ENCODE results near the gene UBE2E1.

UBE2E1 gene

DNA sequence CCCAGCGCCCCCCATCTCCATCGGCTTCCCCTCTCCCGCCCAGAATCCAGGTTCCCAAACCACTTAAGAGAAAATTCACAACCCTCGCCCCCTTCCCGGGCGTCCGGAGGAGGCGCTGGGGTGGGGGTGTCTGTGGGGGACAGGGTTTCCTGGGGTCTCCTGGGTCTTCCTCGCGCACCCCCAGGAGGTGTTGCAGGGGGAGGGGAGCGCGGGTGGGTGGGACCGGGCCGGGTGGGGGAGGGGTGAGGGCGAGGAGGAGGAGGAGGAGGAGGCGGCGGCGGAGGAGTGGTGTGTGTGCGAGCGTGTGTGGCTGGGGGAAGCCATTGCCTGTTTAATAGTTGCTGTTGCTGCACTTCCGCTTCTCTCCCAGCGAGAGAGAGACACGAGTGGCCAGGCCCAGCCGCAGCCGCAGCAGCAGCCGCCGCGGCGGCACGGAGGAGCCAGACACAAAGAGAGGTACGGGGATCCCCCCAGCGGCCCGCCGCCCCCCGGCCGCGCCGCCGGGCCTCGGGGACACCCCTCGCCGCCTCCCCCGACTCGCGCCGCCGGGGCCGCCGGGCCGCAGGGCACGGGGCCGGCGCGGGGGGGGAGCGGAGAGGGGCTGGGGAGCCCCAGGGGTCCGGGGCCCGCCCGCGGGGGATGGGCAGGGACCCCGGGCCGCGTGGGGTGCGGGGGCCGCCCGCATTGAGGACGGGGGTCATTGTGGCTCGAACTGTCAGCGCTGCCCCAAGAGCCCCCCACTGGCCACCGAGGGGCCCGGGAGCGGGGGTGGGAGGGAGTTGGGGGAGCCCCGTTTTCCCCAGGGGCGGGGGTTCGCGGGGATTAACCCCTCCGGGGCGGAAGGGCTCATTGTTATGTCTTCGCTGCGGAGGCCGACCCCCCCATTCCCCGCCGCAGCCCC lies at the start of gene UBE2E1:
Gene UBE2E1 (plus strand): TSS at position 323 of the 901 bp plus-strand sequence. CDS start 1,315 bp downstream, outside the sequence.
- H3K9ac ChIP-seq (ENCODE audit: low read length): peak within 1 kb of the TSS; percentile 84
- peak within 1 kb of the TSS; percentile 82 for H3K4me3 ChIP-seq (ENCODE audit: low read length)
- H3K4me1 ChIP-seq (ENCODE audit: control insufficient read depth, insufficient read depth, low read length): peaks cover 12% of the 10 kb centered on the region
- H3K36me3 ChIP-seq (ENCODE audit: control insufficient read depth, insufficient read depth, low read length): no peaks in the 10 kb centered on the region
- H3K27me3 ChIP-seq (ENCODE audit: control insufficient read depth, insufficient read depth, low read length): no peaks in the 10 kb centered on the region
- no peaks in the 10 kb centered on the region for H3K9me3 ChIP-seq (ENCODE audit: control insufficient read depth, low read length)

- Histone ChIP-seq H3K9me3 (ENCODE audit: control insufficient read depth, low read length) (no peaks in the 10 kb centered on the region), H3K27me3 (ENCODE audit: control insufficient read depth, insufficient read depth, low read length) (peaks cover 4% of the 10 kb centered on the region), H3K36me3 (ENCODE audit: control insufficient read depth, insufficient read depth, low read length) (no peaks in the 10 kb centered on the region), H3K9ac (ENCODE audit: low read length) (no peak overlapping the region), H3K4me3 (ENCODE audit: low read length) (no peak overlapping the region), H3K4me1 (ENCODE audit: control insufficient read depth, insufficient read depth, low read length) (no peaks in the 10 kb centered on the region)
These were observed 49.4 kb upstream of the UBE2E1 start for GRCh38 chr3:23756206-23756840.

DNA sequence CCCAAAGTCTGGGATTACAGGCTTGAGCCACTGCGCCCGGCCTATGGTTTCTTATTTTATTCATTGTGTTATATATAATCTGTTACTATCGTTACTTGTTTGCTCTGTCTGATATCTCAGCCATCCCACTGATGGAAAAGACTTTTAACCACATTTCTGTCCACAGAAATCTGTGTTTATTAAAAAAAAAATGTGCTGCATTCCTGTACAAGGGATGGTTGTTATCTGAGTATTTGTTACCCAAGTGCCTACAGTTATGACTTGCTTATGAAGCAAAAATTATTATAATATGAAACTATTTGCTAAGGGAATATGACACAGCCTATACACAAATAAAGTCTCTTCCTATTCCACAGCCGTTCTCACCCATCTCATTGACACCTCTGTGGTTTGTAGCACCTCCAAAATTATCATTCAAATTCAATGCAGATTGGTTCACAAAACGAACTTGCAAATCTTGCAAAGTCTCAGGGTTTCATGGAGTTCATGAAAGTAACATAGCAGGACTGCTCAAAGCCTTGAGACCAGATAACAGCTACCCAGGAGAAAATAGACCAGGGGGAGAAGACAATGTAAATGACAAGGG lies 47.4 kb upstream of the UBE2E1 start:
- Histone ChIP-seq H3K4me3 (ENCODE audit: low read length) (no peak overlapping the region), H3K27me3 (ENCODE audit: control insufficient read depth, insufficient read depth, low read length) (peaks cover 3% of the 10 kb centered on the region), H3K36me3 (ENCODE audit: control insufficient read depth, insufficient read depth, low read length) (no peaks in the 10 kb centered on the region), H3K9me3 (ENCODE audit: control insufficient read depth, low read length) (no peaks in the 10 kb centered on the region), H3K4me1 (ENCODE audit: control insufficient read depth, insufficient read depth, low read length) (no peaks in the 10 kb centered on the region), H3K9ac (ENCODE audit: low read length) (no peak overlapping the region)

DNA sequence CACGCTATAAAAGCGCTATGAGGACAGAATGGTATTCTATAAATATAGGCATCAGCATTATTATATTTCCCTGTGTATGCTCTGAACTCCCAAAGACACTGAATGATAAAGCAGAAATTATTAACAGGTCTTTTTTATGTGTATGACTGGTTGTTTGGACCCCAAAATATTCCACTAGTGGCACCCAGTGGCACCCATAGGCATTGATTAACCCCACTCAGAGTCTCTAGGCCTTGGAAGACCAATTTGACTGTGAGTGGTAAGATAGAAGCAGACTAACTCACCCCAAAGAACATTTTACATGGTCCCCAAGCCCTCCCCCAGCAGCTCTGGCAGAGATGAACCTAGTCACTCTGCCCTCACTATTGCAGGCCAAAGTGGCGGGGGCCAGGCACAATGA lies 45.4 kb upstream of the UBE2E1 start:
- Histone ChIP-seq H3K9ac (ENCODE audit: low read length) (no peak overlapping the region), H3K27me3 (ENCODE audit: control insufficient read depth, insufficient read depth, low read length) (no peaks in the 10 kb centered on the region), H3K4me3 (ENCODE audit: low read length) (no peak overlapping the region), H3K36me3 (ENCODE audit: control insufficient read depth, insufficient read depth, low read length) (no peaks in the 10 kb centered on the region), H3K9me3 (ENCODE audit: control insufficient read depth, low read length) (no peaks in the 10 kb centered on the region), H3K4me1 (ENCODE audit: control insufficient read depth, insufficient read depth, low read length) (no peaks in the 10 kb centered on the region)

GRCh38 chr3:23760871-23761373 lies 44.8 kb upstream of the UBE2E1 start:
- Histone ChIP-seq H3K27me3 (ENCODE audit: control insufficient read depth, insufficient read depth, low read length) (no peaks in the 10 kb centered on the region), H3K4me3 (ENCODE audit: low read length) (no peak overlapping the region), H3K36me3 (ENCODE audit: control insufficient read depth, insufficient read depth, low read length) (no peaks in the 10 kb centered on the region), H3K9me3 (ENCODE audit: control insufficient read depth, low read length) (no peaks in the 10 kb centered on the region), H3K4me1 (ENCODE audit: control insufficient read depth, insufficient read depth, low read length) (no peaks in the 10 kb centered on the region), H3K9ac (ENCODE audit: low read length) (no peak overlapping the region)

DNA sequence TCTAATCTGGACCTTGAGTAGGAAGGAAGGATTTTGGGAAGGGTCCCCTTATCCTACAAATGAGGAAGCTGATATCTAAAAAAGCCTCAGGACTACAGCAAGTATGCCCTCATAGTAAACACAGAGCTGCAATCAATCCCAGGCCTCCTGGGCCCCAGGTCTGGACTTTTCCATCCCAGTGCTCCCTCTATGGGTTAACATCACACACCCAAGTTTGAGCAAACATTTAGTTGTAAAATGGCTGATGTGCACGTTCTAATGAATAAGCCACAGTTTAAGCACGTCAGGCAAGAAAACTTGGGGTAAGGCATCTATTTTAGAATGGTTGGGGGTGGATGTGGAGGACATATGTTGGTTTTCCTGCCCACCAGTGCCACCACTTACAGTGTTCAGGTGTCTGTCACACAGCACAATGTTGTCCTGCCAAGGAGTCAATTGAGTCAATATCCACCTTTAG lies 44.3 kb upstream of the UBE2E1 start:
- Histone ChIP-seq H3K27me3 (ENCODE audit: control insufficient read depth, insufficient read depth, low read length) (no peaks in the 10 kb centered on the region), H3K4me3 (ENCODE audit: low read length) (no peak overlapping the region), H3K9ac (ENCODE audit: low read length) (no peak overlapping the region), H3K9me3 (ENCODE audit: control insufficient read depth, low read length) (no peaks in the 10 kb centered on the region), H3K36me3 (ENCODE audit: control insufficient read depth, insufficient read depth, low read length) (no peaks in the 10 kb centered on the region), H3K4me1 (ENCODE audit: control insufficient read depth, insufficient read depth, low read length) (no peaks in the 10 kb centered on the region)

- H3K4me1 ChIP-seq (ENCODE audit: control insufficient read depth, insufficient read depth, low read length): no peaks in the 10 kb centered on the region
- H3K36me3 ChIP-seq (ENCODE audit: control insufficient read depth, insufficient read depth, low read length): no peaks in the 10 kb centered on the region
- no peaks in the 10 kb centered on the region for H3K27me3 ChIP-seq (ENCODE audit: control insufficient read depth, insufficient read depth, low read length)
- no peak overlapping the region for H3K4me3 ChIP-seq (ENCODE audit: low read length)
- no peak overlapping the region for H3K9ac ChIP-seq (ENCODE audit: low read length)
- no peaks in the 10 kb centered on the region for H3K9me3 ChIP-seq (ENCODE audit: control insufficient read depth, low read length)
These were observed 43.5 kb upstream of the UBE2E1 start for GRCh38 chr3:23762214-23762613.

DNA sequence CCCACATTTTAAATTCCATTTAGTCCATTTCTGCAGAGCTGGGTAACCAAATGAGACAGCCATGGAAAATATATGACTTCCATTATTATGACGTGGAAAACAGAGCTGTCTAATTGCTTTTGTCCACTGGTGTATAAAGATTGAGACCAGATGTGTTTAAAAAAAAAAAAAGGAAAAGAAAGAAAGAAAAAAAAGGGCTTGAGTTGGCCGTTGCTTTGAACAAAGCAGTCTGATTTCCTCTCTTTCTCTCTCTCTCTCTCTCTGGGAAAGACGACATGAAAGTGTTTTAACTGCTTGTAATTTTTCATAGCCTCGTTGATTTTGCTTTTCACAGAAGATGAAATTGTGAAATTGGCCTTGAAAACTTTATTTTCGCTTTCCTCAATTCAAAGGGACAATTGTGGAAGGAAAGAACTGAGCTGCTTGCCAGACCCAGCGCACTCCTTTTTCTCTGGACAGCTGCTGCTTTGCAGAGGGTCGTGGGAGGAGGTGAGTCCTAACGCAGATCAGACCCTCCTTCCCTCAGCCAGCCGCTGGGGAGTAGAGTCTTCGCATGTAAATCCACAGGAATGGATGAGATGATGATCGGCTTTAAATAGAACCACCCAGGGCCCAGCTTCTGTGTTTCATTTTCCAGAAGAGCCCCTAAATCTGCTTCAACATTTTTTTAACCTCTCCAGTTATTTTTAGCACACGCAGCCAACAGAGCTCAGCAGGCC lies 42.8 kb upstream of the UBE2E1 start:
- H3K9ac ChIP-seq (ENCODE audit: low read length): no peak overlapping the region
- no peak overlapping the region for H3K4me3 ChIP-seq (ENCODE audit: low read length)
- H3K9me3 ChIP-seq (ENCODE audit: control insufficient read depth, low read length): no peaks in the 10 kb centered on the region

GRCh38 chr3:23764407-23764806 lies 41.3 kb upstream of the UBE2E1 start:
- Histone ChIP-seq H3K36me3 (ENCODE audit: control insufficient read depth, insufficient read depth, low read length) (no peaks in the 10 kb centered on the region), H3K4me1 (ENCODE audit: control insufficient read depth, insufficient read depth, low read length) (no peaks in the 10 kb centered on the region), H3K9ac (ENCODE audit: low read length) (no peak overlapping the region), H3K9me3 (ENCODE audit: control insufficient read depth, low read length) (no peaks in the 10 kb centered on the region), H3K4me3 (ENCODE audit: low read length) (no peak overlapping the region), H3K27me3 (ENCODE audit: control insufficient read depth, insufficient read depth, low read length) (no peaks in the 10 kb centered on the region)

More for the DNA sequence above, 42.8 kb upstream of the UBE2E1 start:
- no peaks in the 10 kb centered on the region for H3K4me1 ChIP-seq (ENCODE audit: control insufficient read depth, insufficient read depth, low read length)
- H3K27me3 ChIP-seq (ENCODE audit: control insufficient read depth, insufficient read depth, low read length): no peaks in the 10 kb centered on the region
- H3K36me3 ChIP-seq (ENCODE audit: control insufficient read depth, insufficient read depth, low read length): no peaks in the 10 kb centered on the region

- Histone ChIP-seq H3K27me3 (ENCODE audit: control insufficient read depth, insufficient read depth, low read length) (no peaks in the 10 kb centered on the region), H3K4me1 (ENCODE audit: control insufficient read depth, insufficient read depth, low read length) (no peaks in the 10 kb centered on the region), H3K9ac (ENCODE audit: low read length) (no peak overlapping the region), H3K9me3 (ENCODE audit: control insufficient read depth, low read length) (no peaks in the 10 kb centered on the region), H3K4me3 (ENCODE audit: low read length) (no peak overlapping the region), H3K36me3 (ENCODE audit: control insufficient read depth, insufficient read depth, low read length) (no peaks in the 10 kb centered on the region)
These were observed 38.2 kb upstream of the UBE2E1 start for GRCh38 chr3:23767546-23767945.

- no peaks in the 10 kb centered on the region for H3K36me3 ChIP-seq (ENCODE audit: control insufficient read depth, insufficient read depth, low read length)
- H3K4me3 ChIP-seq (ENCODE audit: low read length): no peak overlapping the region
- H3K9ac ChIP-seq (ENCODE audit: low read length): no peak overlapping the region
- no peaks in the 10 kb centered on the region for H3K4me1 ChIP-seq (ENCODE audit: control insufficient read depth, insufficient read depth, low read length)
- H3K27me3 ChIP-seq (ENCODE audit: control insufficient read depth, insufficient read depth, low read length): no peaks in the 10 kb centered on the region
- no peaks in the 10 kb centered on the region for H3K9me3 ChIP-seq (ENCODE audit: control insufficient read depth, low read length)
These were observed 30.4 kb upstream of the UBE2E1 start for GRCh38 chr3:23775254-23775909.

Data from mucosa of stomach (tissue), 1 donor.